Upper lobe of left lung (tissue), 6 donors: ENCODE measurements around the gene ZNF333. TPM values are rescaled to one million over a fixed set of nuclear protein-coding genes. Genes with fewer than 3 reads are reported as not detected.
"Not testable (repeated sequence)": the region's sequence is repeated elsewhere in the genome, so short reads cannot be mapped to it uniquely, and the experiment has no call there.

Experiments used
- ATAC-seq, 2 donors: fragments of 200-7000 bp; cut with Tn5 transposase; one replicate each; pipeline ENCODE4 v1.9.1; 2022; ENCODE audit warnings: mild to moderate bottlenecking in 2 of 2, moderate library complexity in 2 of 2; ENCODE audit not compliant: low FRiP score in 2 of 2
- DNase-seq, 2 donors: peaks; one replicate each; pipeline ENCODE4 v3.0.0-alpha.2; 2019 to 2020
- H3K27ac ChIP-seq, 4 donors: fragments of 200-600 bp; sonication (generic); one replicate each; pipeline ENCODE4 v1.5.1; 2016 to 2019
- H3K27me3 ChIP-seq, 4 donors: fragments of 200-600 bp; sonication (generic); one replicate each; pipeline ENCODE4 v1.5.1; 2017 to 2019
- H3K36me3 ChIP-seq, 4 donors: fragments of 200-600 bp; sonication (generic); one replicate each; pipeline ENCODE4 v1.5.1; 2016 to 2019
- H3K4me1 ChIP-seq, 4 donors: fragments of 200-600 bp; sonication (generic); one replicate each; pipeline ENCODE4 v1.5.1; 2018 to 2019
- H3K4me3 ChIP-seq, 4 donors: fragments of 200-600 bp; sonication (generic); one replicate each; pipeline ENCODE4 v1.5.1; 2017 to 2019; ENCODE audit warnings: mild to moderate bottlenecking in 2 of 4, moderate library complexity in 1 of 4
- H3K9me3 ChIP-seq, 4 donors: fragments of 200-600 bp; sonication (generic); one replicate each; pipeline ENCODE4 v1.5.1; 2018 to 2019
- EP300 ChIP-seq, 4 donors: sonication (generic); formaldehyde crosslinking; IDR thresholded peaks; one replicate each; pipeline ENCODE4 v1.5.1; 2017; ENCODE audit warnings: antibody characterized with exemption in 4 of 4, control low read depth in 2 of 4
- POLR2A ChIP-seq, 4 donors: fragments of 450-650 bp; IDR thresholded peaks; one replicate each; pipeline ENCODE4 v1.5.1; 2016 to 2017; ENCODE audit warnings: antibody characterized with exemption in 4 of 4, mild to moderate bottlenecking in 2 of 4
- POLR2AphosphoS5 ChIP-seq, 2 donors: sonication (generic); formaldehyde crosslinking; IDR thresholded peaks; one replicate each; pipeline ENCODE4 v1.5.1; 2017; ENCODE audit warnings: antibody characterized with exemption in 2 of 2
- WGBS, 2 donors: methylation state at CpG; one replicate each; pipeline ENCODE4 v1.1.5; 2017 to 2018; 5-methylcytosine and 5-hydroxymethylcytosine counted together
- total RNA-seq, 6 donors: library from RNA; depleted of rRNA in 4 of 6; stranded (reverse); fragments of >200 nt in 4 of 6; gene quantifications; one replicate each; pipeline versions ENCODE4 v1.1.0 to v1.2.1, GENCODE V29; 2016 to 2021
- TF ChIP-seq, protein P1 (sequence below), 6 experiments: fragments of 450-650 bp in 4 of 6; fragments of 200-600 bp in 2 of 6; sonication (generic) in 2 of 6; IDR thresholded peaks; one replicate each; pipeline ENCODE4 v1.5.1; 2016 to 2019; ENCODE audit warnings: antibody characterized with exemption in 6 of 6
- donor health status: DM: no; HTN: no; CAD: no; lungs with moderate emphysema.
- donor health status: DM: no; HTN: yes; CAD: no; lungs with severe emphysema.

The ZNF333 gene
- total RNA-seq, 6 donors from 2014 or later: 16.1 to 35.6 (median 20.0) TPM

DNA sequence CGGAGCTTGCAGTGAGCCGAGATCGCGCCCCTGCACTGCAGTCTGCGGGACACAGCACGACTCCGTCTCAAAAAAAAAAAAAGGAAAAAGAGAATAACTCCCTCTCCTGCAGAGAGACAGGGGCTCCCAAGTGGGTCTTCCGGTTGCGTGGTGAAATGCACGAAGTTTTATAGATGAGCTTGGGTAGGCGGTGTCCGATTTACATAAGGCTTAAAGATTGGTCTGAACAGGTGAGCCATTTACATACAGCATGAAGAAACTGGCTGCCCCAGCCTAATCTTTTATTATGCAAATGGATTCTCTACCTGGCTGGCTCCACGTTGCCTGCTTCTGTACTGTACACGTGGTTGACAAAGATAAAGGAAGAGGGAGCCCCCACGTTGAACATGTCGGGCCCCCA, 69.0 kb downstream of the ZNF333 start:
- WGBS, 2 donors: 50 to 54% methylated on average over 16 of the region's 16 CpGs
- H3K4me3 ChIP-seq: no peak overlapping the region
- no peak for TF ChIP-seq POLR2A (IDR thresholded peaks at IDR 0.05)
- no peak for TF ChIP-seq POLR2AphosphoS5 (IDR thresholded peaks at IDR 0.05)
- TF ChIP-seq EP300 (IDR thresholded peaks at IDR 0.05): no peak
- TF ChIP-seq, protein P1, sequence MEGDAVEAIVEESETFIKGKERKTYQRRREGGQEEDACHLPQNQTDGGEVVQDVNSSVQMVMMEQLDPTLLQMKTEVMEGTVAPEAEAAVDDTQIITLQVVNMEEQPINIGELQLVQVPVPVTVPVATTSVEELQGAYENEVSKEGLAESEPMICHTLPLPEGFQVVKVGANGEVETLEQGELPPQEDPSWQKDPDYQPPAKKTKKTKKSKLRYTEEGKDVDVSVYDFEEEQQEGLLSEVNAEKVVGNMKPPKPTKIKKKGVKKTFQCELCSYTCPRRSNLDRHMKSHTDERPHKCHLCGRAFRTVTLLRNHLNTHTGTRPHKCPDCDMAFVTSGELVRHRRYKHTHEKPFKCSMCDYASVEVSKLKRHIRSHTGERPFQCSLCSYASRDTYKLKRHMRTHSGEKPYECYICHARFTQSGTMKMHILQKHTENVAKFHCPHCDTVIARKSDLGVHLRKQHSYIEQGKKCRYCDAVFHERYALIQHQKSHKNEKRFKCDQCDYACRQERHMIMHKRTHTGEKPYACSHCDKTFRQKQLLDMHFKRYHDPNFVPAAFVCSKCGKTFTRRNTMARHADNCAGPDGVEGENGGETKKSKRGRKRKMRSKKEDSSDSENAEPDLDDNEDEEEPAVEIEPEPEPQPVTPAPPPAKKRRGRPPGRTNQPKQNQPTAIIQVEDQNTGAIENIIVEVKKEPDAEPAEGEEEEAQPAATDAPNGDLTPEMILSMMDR (IDR thresholded peaks at IDR 0.05): no peak
- no peak overlapping the region for H3K27ac ChIP-seq
- H3K36me3 ChIP-seq: no peaks in the 10 kb centered on the region
- DNase-seq: no peak
- H3K4me1 ChIP-seq: no peaks in the 10 kb centered on the region
- no peaks in the 10 kb centered on the region for H3K27me3 ChIP-seq
- H3K9me3 ChIP-seq: no peaks in the 10 kb centered on the region
- ATAC-seq: no peak

DNA sequence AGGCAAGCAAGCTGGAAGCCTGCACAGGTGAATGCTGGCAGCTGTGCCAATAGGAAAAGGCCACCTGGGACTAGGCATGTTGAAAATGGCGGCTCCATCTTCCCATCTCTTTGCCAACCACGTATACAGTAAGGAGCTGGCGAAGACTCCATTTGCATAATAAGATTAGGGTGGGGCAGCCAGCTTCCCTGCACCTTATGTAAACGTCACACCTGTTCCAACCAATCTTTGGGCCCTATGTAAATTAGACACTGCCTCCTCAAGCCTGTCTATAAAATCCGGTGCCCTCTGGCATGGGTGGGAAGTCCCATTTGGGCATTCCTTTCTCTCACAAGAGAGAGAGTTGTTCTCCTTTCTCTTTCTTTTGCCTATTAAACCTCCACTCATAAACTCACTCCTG, 71.8 kb downstream of the ZNF333 start:
- TF ChIP-seq POLR2A (IDR thresholded peaks at IDR 0.05) (no peak), POLR2AphosphoS5 (IDR thresholded peaks at IDR 0.05) (no peak), EP300 (IDR thresholded peaks at IDR 0.05) (no peak)
- TF ChIP-seq, protein P1 (IDR thresholded peaks at IDR 0.05): no peak
- WGBS, 2 donors: 60 to 76% methylated on average over 5 of the region's 5 CpGs
- Histone ChIP-seq H3K36me3 (no peaks in the 10 kb centered on the region), H3K27me3 (no peaks in the 10 kb centered on the region), H3K4me3 (no peak overlapping the region), H3K27ac (no peak overlapping the region), H3K9me3 (no peaks in the 10 kb centered on the region), H3K4me1 (no peaks in the 10 kb centered on the region)
- ATAC-seq (no peak), DNase-seq (no peak)

DNA sequence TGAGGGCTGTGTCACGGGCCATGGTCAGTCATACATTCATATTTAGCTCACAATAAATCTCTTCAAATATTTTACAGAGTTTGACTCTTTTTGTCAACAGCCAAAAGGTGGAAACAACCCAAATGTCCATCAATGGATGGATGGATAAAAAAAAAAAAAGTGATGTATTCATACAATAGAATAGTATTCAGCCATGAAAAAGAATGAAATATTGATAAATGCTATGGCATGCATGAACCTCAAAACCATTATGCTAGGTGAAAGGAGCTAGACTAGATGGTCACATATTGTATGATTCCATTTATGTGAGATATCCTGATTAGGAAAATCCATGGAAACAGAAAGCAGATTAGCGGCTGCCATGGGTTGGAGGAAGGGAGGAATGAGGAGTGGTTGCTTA, 72.3 kb downstream of the ZNF333 start:
- Histone ChIP-seq H3K4me3 (no peak overlapping the region), H3K27me3 (no peaks in the 10 kb centered on the region), H3K9me3 (no peaks in the 10 kb centered on the region), H3K27ac (no peak overlapping the region), H3K4me1 (no peaks in the 10 kb centered on the region), H3K36me3 (no peaks in the 10 kb centered on the region)
- ATAC-seq (no peak), DNase-seq (no peak)
- 85 to 92% methylated on average over 2 of the region's 2 CpGs for WGBS, 2 donors
- no peak for TF ChIP-seq POLR2A (IDR thresholded peaks at IDR 0.05)
- no peak for TF ChIP-seq EP300 (IDR thresholded peaks at IDR 0.05)
- no peak for TF ChIP-seq POLR2AphosphoS5 (IDR thresholded peaks at IDR 0.05)
- TF ChIP-seq, protein P1 (IDR thresholded peaks at IDR 0.05): no peak

DNA sequence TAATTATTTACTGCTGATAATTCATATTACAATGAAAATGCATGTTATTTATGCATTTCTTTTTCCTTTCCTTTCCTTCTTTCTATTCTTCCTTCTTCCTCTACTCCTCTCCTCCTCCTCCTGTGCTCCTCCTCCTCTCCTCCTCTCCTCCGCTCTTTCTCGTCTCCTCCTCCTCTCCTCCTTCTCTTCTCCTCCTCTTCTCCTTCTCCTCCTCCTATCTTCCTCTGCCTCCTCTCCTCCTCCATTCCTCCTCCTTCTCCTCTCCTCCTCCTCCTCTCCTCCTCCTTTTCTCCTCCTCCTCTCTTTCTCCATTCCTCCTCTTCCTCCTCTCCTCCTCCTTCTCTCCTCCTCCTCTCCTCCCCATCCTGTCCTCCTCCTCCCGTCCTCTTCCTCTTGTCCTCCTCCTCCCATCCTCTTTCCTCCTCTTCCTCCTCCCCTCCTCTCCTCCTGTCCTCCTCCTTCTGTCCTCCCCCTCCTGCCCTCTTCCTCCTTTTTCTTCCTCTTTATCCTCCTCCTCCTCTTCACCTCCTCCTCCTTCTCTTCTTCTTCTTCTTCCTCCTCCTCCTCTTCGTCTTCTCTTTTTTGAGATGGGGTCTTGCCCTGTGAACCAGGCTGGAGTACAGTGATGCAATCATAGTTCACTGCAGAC, 73.8 kb downstream of the ZNF333 start:
- H3K36me3 ChIP-seq: no peaks in the 10 kb centered on the region
- TF ChIP-seq, protein P1 (IDR thresholded peaks at IDR 0.05): no peak
- no peak for TF ChIP-seq EP300 (IDR thresholded peaks at IDR 0.05)
- TF ChIP-seq POLR2AphosphoS5 (IDR thresholded peaks at IDR 0.05): no peak
- TF ChIP-seq POLR2A (IDR thresholded peaks at IDR 0.05): no peak
- ATAC-seq (no peak), DNase-seq (no peak)
- H3K4me1 ChIP-seq: no peaks in the 10 kb centered on the region
- WGBS, 2 donors: 64 to 88% methylated on average over 2 to 4 of the region's 4 CpGs
- no peak overlapping the region for H3K4me3 ChIP-seq
- no peak overlapping the region for H3K27ac ChIP-seq
- no peaks in the 10 kb centered on the region for H3K27me3 ChIP-seq
- H3K9me3 ChIP-seq: no peaks in the 10 kb centered on the region

DNA sequence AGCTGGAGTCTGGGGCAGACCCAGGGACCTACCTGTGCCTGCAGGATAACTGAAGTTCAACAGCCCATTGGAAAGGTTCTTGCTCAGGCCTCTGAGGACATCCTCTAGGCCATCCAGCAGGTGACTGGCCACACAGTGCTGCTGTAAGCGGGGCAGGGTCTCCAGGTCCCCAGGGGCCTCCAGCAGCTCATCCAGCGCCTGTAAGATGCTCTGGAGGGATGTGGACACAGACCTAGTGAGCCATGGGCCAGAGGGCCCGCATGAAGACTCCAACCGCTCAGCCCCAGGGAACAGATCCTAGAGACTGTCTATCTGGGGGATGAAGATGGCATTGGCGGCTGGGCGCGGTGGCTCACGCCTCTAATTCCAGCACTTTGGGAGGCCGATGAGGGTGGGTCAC, 74.6 kb downstream of the ZNF333 start:
- no peaks in the 10 kb centered on the region for H3K36me3 ChIP-seq
- H3K27ac ChIP-seq: no peak overlapping the region
- ATAC-seq (no peak), DNase-seq (no peak)
- H3K27me3 ChIP-seq: no peaks in the 10 kb centered on the region
- H3K4me1 ChIP-seq: no peaks in the 10 kb centered on the region
- 85 to 96% methylated on average over 9 of the region's 9 CpGs for WGBS, 2 donors
- H3K4me3 ChIP-seq: no peak overlapping the region
- H3K9me3 ChIP-seq: no peaks in the 10 kb centered on the region
- TF ChIP-seq, protein P1 (IDR thresholded peaks at IDR 0.05): no peak
- TF ChIP-seq POLR2AphosphoS5 (IDR thresholded peaks at IDR 0.05) (no peak), POLR2A (IDR thresholded peaks at IDR 0.05) (no peak), EP300 (IDR thresholded peaks at IDR 0.05) (no peak)

DNA sequence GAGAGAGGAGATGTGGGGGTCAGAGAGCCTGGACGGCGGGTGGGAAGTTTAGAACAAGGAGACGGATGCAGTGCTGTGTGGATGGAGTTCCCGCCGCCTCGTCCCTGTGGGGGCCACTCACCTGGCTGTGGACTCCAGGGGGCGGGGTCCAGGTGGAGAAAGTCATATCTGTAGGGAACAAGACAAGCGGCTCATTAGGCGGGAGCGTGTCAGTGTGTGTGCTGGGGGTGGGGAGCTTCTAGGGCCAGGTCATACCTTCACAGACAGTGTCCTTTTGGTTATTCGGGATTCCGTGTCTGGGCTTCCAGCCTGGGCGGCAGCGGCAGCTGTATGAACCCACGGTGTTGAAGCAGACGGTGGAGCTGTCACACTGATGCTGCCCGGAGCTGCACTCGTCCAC, 75.6 kb downstream of the ZNF333 start:
- not testable (repeated sequence) for DNase-seq, H3K36me3 ChIP-seq, H3K27me3 ChIP-seq, H3K9me3 ChIP-seq, H3K4me1 ChIP-seq, H3K27ac ChIP-seq, H3K4me3 ChIP-seq
- WGBS, 2 donors: 83 to 93% methylated on average over 10 to 14 of the region's 18 CpGs
- peak in 1 of 2 donors; percentile 26 for ATAC-seq

DNA sequence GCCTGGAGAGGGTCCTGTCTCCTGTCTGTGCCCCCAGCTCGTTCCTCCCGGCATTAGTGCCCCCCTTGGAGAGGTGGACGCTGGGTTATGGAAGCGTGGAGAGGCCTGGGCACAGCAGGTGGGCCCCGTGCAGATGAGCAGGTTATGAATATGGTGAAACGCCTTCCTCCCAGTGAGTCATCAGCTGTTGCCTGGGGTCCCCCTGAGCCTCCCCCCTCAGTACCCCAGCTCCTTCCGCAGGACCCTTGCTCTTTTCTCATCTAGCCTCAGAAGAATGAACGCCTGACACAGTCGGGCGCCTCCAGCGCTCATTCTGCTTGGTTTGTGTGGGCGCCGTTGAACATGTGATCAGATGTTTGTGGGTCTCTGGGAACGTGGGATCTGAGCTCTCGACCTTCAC, 76.0 kb downstream of the ZNF333 start:
- H3K27me3 ChIP-seq, ATAC-seq, H3K4me3 ChIP-seq, H3K27ac ChIP-seq, H3K4me1 ChIP-seq, DNase-seq, H3K9me3 ChIP-seq, H3K36me3 ChIP-seq: not testable (repeated sequence)
- 77 to 86% methylated on average over 8 to 14 of the region's 15 CpGs for WGBS, 2 donors
